ENCODE measurements around the gene OLAH.
"Not testable (repeated sequence)": the region's sequence is repeated elsewhere in the genome, so short reads cannot be mapped to it uniquely, and the experiment has no call there.

The OLAH gene

GRCh38 chr10:15043674-15044073, at the start of gene OLAH:
Gene OLAH, plus strand, starts transcription at chr10:15043943. Its CDS starts 3,346 bp downstream, at chr10:15047289.
- DNase-seq (ENCODE audit: low spot score) = no peak

DNA sequence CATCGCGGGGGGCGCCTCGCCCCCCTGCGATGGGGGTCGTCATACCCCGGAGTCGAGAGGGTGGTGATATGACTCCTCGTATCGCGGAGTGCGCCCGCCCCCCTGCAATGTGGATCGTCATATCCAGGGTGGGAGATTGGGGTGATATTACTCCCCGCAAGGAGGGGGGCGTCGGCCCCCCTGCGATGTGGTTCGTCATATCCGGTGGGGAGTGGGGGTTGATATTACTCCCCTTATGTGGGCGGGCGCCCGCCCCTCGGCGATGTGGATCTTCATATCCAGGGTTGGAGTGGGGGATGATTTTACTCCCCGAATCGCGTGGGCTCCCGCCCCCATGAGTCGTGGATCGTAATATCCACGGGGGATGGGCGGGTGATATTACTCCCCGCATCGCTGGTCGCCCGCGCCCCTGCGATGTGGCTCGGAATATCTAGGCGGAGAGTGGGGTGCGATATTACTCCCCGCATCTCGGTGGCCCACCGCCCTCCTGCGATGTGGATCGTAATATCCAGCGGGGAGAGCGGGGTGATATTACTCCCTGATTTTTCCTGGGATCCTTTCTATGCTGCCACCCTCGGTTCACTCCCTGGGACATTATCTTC, 47.7 kb upstream of the OLAH start:
- DNase-seq (ENCODE audit: low spot score) = no peak

- DNase-seq (ENCODE audit: low spot score) = not testable (repeated sequence)
Observed at GRCh38 chr10:15013530-15013929, 30.2 kb upstream of the OLAH start.

- DNase-seq (ENCODE audit: low spot score) = peak; percentile 26
Observed at GRCh38 chr10:15015451-15015850, 28.3 kb upstream of the OLAH start.

- DNase-seq (ENCODE audit: low spot score) = not testable (repeated sequence)
Observed at GRCh38 chr10:15020966-15021365, 22.8 kb upstream of the OLAH start.

DNA sequence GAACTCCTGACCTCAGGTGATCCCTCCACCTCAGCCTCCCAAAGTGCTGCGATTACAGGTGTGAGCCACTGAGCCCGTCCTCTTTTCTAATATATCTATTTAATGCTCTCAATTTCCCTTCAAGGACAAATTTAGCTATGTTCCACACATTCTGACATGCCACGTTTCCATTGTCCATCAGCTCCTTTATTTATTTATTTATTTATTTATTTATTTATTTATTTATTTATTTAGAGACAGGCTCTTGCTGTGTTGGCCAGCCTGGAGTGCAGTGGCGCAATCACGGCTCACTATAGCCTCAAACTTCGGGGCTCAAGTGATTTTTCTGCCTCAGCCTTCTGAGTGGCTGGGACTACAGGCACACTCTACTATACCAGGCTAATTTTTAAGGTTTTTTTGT, 20.7 kb upstream of the OLAH start:
- not testable (repeated sequence) for DNase-seq (ENCODE audit: low spot score)

GRCh38 chr10:15024017-15025004, 19.4 kb upstream of the OLAH start:
- not testable (repeated sequence) for DNase-seq (ENCODE audit: low spot score)

- not testable (repeated sequence) for DNase-seq (ENCODE audit: low spot score)
Observed at GRCh38 chr10:15025040-15025439, 18.7 kb upstream of the OLAH start.

GRCh38 chr10:15027741-15028140, 16.0 kb upstream of the OLAH start:
- DNase-seq (ENCODE audit: low spot score) = no peak

DNA sequence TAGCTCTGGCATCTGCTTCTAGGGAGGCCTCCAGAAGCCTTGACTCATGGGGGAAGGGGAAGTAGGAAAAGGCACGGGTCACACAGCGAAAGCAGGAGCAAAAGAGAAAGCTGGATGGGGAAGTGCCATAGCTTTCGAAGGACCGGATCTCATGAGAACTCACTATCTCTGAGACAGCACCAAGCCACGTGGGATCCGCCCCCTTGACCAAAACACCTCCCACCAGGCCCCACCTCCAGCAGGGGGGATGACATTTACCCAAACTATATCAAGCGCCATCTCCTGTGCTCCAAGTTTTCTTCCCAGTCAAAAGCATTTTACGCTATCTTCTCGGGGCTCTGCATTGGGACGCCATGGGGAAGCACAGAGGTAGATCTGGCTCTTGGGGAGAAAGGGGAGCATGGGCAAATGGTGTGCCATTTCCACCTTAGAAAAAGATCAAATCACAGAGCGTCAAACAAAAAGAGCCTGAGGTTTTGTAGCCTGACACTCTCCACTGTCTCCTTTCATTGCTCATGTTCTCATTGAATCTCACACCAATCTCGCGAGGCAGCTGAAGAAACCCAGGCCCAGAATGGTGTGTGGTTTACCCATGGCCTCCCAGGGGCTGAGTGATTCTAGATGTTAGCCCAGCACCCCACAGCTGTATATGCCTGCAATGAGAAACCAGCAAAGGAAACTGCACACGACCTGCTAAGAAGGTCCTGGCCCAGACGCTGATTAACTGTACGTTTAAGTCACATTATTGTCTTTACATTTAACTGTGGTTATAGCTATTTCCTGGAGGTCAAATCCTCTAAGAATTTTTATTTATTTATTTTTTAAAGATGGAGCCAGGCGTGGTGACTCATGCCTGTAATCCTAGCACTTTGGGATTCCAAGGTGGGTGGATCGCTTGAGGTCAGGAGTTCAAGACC, 8.1 kb upstream of the OLAH start:
- DNase-seq (ENCODE audit: low spot score) = peak; percentile 63

DNA sequence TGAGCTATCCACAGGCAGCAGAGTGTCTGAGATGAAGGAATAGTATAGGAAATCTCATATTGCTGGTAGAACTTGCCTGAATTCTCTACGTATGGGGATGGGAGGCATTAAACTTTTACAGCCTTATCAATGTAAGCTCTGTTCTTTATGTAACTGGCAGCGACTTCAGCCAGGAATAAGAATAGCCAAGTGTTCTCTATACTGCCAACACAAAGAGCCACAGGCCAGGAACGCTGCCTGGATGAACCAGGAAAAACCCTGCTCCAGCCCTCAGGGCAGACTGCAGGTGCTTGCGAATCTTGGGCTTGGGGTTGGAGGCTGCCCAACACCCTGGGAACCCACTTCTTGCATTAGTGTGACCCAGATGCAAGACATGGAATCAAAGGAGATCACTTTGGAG, 6.1 kb upstream of the OLAH start:
- DNase-seq (ENCODE audit: low spot score) = no peak

- no peak for DNase-seq (ENCODE audit: low spot score)
Observed at GRCh38 chr10:15038416-15038815, 5.3 kb upstream of the OLAH start.

DNA sequence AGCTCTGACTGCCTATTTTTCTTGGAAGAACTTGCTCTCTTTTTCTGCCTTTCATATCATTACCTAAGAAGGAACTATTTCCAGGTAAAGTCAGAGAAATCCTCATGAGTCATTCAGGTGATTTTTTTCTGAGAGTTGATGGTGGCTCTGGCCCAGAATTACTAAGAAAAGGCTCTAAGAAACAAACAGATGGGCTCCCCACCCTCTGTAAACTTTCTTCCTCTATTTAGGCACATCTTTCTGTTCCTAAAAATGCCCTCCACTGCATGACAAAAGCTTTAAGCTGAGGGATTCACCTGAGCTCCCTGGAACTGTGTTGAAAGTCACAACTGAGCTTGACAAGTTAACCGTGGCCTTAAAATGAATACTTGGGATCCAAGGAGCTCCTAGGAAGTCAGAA, 1.6 kb downstream of the OLAH start:
- DNase-seq (ENCODE audit: low spot score) = no peak

DNA sequence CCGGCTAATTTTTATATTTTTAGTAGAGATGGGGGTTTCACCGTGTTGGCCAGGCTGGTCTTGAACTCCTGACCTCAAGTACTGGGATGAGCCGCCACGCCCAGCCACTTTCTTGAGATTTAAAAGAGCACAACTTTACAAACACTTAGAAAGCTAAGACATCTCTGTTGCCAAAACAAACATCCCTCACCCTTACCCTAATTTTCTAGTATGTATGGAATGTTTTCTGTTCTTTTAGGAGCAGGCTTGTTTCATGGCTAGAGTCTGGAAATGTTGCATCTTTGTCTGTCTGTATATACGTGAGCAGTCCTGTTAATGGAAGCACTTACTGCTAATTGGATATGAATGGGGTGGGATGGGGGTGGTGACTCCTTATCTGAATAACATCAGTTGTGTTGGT, 2.9 kb downstream of the OLAH start:
- no peak for DNase-seq (ENCODE audit: low spot score)

- no peak for DNase-seq (ENCODE audit: low spot score)
Observed at GRCh38 chr10:15049533-15049932, 5.8 kb downstream of the OLAH start.

DNA sequence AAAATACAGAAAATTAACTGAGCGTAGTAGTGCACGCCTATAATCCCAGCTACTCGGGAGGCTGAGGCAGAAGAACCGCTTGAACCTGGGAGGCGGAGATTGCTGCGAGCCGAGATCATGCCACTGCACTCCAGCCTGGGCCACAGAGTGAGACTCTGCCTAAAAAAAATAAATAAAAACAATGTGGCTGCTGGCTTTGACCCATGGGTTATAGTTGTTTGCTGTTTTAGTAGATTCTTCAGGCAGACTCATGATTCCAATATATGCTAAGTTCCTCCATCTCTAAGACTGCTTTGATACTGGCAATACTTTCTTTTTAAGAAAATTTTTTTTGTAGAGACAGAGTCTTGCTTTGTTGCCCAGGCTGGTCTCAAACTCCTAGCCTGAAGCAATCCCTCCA, 8.4 kb downstream of the OLAH start:
- no peak for DNase-seq (ENCODE audit: low spot score)

GRCh38 chr10:15053061-15053460, 9.3 kb downstream of the OLAH start:
- no peak for DNase-seq (ENCODE audit: low spot score)

DNA sequence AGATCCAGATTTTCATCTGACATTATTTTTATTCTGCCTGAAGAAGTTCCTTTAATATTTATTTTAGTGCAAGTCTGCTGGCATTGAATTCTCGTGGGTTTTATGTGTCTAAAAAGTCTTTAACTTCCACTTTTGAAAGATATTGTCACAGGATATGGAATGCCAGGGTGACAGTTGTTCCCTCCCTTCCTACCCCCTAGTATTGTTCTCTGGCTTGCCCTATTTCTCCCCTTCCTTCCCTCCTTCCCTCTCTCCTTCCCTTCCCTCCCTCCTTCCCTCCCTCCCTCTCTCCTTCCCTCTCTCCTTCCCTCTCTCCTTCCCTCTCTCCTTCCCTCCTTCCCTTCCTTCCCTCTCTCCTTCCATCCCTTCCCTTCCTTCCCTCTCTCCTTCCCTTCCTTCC, 14.9 kb downstream of the OLAH start:
- DNase-seq (ENCODE audit: low spot score) = no peak

DNA sequence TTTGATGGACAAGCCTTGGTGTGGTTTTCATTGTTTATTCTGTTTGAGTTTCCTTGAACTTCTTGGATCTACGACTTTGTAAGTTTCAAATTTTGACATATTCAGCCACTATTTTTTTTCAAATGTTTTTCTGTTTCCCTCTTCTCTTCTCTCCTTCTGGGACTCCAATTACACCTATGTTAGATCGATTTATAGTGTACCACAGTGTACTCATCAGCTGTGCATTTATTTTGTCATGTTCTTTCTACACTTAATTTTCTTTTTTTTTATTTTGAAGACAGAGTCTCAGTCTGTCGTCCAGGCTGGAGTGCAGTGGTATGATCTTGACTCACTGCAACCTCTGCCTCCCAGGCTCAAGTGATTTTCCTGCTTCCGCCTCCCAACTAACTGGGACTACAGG, 16.2 kb downstream of the OLAH start:
- DNase-seq (ENCODE audit: low spot score) = no peak

DNA sequence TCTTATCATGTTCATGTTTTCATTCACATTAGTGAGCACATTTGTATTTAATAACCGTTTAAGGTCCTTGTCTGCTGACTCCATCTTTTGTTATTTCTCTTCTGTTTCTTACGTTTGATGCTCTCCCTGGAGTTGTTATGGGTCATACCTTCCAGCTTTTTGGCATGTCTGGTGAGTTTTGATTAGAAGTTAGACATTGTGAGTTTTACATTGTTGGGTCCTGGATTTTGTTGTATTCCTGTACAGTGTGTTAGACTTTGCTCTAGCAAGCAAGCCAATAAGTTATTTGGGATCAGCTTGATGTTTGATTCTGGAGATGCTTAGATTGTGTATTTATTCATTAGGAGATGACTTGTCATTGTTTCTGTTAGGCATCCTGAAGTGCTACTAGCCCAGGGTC, 16.9 kb downstream of the OLAH start:
- DNase-seq (ENCODE audit: low spot score) = no peak

DNA sequence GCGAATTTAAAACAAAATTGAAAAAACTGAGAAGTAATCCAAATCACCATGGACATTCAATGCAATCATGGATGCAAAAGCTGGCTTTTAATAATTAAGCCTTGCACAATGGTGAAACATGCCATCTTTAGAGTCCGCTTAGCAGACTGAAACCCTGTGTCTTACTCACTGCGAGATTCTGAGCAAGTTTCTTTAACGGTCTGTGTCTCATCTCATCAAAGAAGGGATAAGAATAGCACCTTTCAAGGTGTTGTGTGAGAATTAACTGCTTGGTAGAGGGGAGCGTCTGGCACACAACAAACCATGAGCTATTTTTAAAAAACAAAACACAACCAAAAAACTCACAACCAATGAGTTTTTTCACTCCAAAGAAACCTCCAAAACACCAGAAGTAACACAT, 23.4 kb downstream of the OLAH start:
- DNase-seq (ENCODE audit: low spot score) = no peak

DNA sequence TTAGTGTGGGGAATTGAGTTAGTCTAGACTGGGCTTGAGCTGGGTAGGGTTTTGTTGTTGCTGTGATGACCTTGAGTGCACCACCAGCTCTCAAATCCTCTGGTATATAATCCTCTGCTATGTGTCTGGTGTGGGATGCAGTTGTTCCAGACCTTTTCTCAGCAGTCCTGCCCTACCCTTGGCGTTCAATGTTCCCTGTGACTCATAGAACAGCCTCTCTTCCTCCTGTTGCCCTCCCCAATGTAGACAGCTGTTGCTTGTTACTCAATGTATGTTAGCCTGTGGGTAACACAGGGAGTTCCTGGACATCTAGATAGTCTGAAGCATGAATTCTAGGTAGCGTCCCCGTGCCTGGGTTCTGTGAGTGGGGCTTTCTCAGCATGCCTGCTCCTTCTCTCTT, 25.1 kb downstream of the OLAH start:
- DNase-seq (ENCODE audit: low spot score) = no peak

Measured in Ammon's horn (tissue), 1 donor.